ENCODE measurements around the gene CPT2. TPM values are rescaled to one million over a fixed set of nuclear protein-coding genes. Genes with fewer than 3 reads are reported as not detected.
A peak's percentile ranks its signal among the peaks of the same experiment; 100 is the strongest.

CPT2 gene
- total and polyA plus RNA-seq, 2 of the 13 experiments (the other 11 are each of a cell fraction or from before 2014, with no cell fraction given) = 12.6 to 14.6 TPM

DNA sequence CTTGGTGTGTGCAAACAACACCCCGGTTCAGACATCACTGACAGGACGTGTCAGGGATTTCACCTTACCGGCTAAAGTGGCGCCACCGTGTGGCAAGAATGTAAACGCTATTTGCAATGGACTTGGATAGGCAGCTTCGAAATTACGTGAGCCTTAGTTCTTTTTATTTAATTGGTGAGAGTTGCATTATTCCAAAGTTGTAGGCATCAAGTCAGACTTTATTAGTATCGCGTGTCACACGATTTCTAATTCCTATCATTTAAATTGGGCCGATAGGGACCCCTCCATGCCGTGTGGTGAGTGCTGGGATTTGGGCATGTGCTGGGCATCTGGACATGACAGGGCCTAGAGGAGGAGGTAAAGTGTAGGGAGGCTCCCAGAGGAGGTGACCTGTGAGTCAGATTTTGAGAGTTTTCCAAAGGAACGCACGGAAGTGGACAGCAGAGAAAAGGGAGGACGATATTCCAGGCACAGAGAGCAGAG is 14.5 kb upstream of the CPT2 start (continued):
- TF ChIP-seq, protein P1, sequence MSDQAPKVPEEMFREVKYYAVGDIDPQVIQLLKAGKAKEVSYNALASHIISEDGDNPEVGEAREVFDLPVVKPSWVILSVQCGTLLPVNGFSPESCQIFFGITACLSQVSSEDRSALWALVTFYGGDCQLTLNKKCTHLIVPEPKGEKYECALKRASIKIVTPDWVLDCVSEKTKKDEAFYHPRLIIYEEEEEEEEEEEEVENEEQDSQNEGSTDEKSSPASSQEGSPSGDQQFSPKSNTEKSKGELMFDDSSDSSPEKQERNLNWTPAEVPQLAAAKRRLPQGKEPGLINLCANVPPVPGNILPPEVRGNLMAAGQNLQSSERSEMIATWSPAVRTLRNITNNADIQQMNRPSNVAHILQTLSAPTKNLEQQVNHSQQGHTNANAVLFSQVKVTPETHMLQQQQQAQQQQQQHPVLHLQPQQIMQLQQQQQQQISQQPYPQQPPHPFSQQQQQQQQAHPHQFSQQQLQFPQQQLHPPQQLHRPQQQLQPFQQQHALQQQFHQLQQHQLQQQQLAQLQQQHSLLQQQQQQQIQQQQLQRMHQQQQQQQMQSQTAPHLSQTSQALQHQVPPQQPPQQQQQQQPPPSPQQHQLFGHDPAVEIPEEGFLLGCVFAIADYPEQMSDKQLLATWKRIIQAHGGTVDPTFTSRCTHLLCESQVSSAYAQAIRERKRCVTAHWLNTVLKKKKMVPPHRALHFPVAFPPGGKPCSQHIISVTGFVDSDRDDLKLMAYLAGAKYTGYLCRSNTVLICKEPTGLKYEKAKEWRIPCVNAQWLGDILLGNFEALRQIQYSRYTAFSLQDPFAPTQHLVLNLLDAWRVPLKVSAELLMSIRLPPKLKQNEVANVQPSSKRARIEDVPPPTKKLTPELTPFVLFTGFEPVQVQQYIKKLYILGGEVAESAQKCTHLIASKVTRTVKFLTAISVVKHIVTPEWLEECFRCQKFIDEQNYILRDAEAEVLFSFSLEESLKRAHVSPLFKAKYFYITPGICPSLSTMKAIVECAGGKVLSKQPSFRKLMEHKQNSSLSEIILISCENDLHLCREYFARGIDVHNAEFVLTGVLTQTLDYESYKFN (CRISPR knock-in tag; conservative IDR thresholded peaks at IDR 0.05) = no peak; the same call in 1 of the 2 replicates
- no peak; the same call in 1 of the 2 replicates for TF ChIP-seq PBX2 (CRISPR knock-in tag; IDR thresholded peaks at IDR 0.05)
- no peak for TF ChIP-seq CENPX (CRISPR knock-in tag; IDR thresholded peaks at IDR 0.05)
- TF ChIP-seq, protein P2, sequence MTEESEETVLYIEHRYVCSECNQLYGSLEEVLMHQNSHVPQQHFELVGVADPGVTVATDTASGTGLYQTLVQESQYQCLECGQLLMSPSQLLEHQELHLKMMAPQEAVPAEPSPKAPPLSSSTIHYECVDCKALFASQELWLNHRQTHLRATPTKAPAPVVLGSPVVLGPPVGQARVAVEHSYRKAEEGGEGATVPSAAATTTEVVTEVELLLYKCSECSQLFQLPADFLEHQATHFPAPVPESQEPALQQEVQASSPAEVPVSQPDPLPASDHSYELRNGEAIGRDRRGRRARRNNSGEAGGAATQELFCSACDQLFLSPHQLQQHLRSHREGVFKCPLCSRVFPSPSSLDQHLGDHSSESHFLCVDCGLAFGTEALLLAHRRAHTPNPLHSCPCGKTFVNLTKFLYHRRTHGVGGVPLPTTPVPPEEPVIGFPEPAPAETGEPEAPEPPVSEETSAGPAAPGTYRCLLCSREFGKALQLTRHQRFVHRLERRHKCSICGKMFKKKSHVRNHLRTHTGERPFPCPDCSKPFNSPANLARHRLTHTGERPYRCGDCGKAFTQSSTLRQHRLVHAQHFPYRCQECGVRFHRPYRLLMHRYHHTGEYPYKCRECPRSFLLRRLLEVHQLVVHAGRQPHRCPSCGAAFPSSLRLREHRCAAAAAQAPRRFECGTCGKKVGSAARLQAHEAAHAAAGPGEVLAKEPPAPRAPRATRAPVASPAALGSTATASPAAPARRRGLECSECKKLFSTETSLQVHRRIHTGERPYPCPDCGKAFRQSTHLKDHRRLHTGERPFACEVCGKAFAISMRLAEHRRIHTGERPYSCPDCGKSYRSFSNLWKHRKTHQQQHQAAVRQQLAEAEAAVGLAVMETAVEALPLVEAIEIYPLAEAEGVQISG (CRISPR knock-in tag; IDR thresholded peaks at IDR 0.05) = peak; percentile 25; the same call in 1 of the 2 replicates
- 0 out of 2 replicates have a peak, but pooled peaks have one; percentile 49 for TF ChIP-seq ZNF572 (CRISPR knock-in tag; IDR thresholded peaks at IDR 0.05)
- peak; percentile 74; the same call in 1 of the 2 replicates for TF ChIP-seq ZNF788 (CRISPR knock-in tag; IDR thresholded peaks at IDR 0.05; ENCODE audit: borderline replicate concordance)
- 0 out of 4 replicates have a peak, but pooled peaks of 1 of the 2 experiments have one; percentile 21 for TF ChIP-seq ATF4 (CRISPR knock-in tag; IDR thresholded peaks at IDR 0.05)
- no peak for TF ChIP-seq BRCA1 (CRISPR knock-in tag; IDR thresholded peaks at IDR 0.05)
- TF ChIP-seq FOSL2 (CRISPR knock-in tag; IDR thresholded peaks at IDR 0.05) = peak; percentile 22; the same call in 1 of the 2 replicates
- no peak for TF ChIP-seq PCBP1 (IDR thresholded peaks at IDR 0.05; ENCODE audit: borderline replicate concordance, low read depth, low read length)
- TF ChIP-seq RARA (CRISPR knock-in tag; IDR thresholded peaks at IDR 0.05) = 0 out of 2 replicates have a peak, but pooled peaks have one; percentile 27
- TF ChIP-seq STAG1 (CRISPR knock-in tag; IDR thresholded peaks at IDR 0.05) = peak; percentile 80
- peak; percentile 42; the same call in 1 of the 2 replicates for TF ChIP-seq FOXK1 (CRISPR knock-in tag; IDR thresholded peaks at IDR 0.05; ENCODE audit: borderline replicate concordance, low read depth)
- no peak for TF ChIP-seq ZSCAN21 (CRISPR knock-in tag; IDR thresholded peaks at IDR 0.05; ENCODE audit: borderline replicate concordance)
- TF ChIP-seq YY1 (IDR thresholded peaks at IDR 0.05; ENCODE audit: insufficient read depth, insufficient replicate concordance, low read depth, low read length) = no peak
- TF ChIP-seq NBN (conservative IDR thresholded peaks at IDR 0.05) = no peak
- TF ChIP-seq ZNF761 (CRISPR knock-in tag; conservative IDR thresholded peaks at IDR 0.05) = no peak
- TF ChIP-seq ELF1 (CRISPR knock-in tag; IDR thresholded peaks at IDR 0.05) = no peak
- TF ChIP-seq SRF (IDR thresholded peaks at IDR 0.05; ENCODE audit: low read depth, low read length) = no peak
- no peak for TF ChIP-seq DNMT1 (CRISPR knock-in tag; IDR thresholded peaks at IDR 0.05)
- peak; percentile 35; the same call in 1 of the 2 replicates for TF ChIP-seq ZMYM4 (CRISPR knock-in tag; IDR thresholded peaks at IDR 0.05)
- no peak for TF ChIP-seq LCORL (IDR thresholded peaks at IDR 0.05)
- TF ChIP-seq LCORL (CRISPR knock-in tag; IDR thresholded peaks at IDR 0.05) = peak; percentile 47; the same call in 1 of the 2 replicates
